HG03571 (cell line): ENCODE data around the gene FER.
"Not testable (repeated sequence)": the region's sequence is repeated elsewhere in the genome, so short reads cannot be mapped to it uniquely, and the experiment has no call there.

ENCODE experiments used
- ATAC-seq: cut with Tn5 transposase; IDR thresholded peaks from one replicate; pipeline ENCODE4 v1.9.1; 2021; ENCODE audit not compliant: unreplicated experiment

Gene FER

DNA sequence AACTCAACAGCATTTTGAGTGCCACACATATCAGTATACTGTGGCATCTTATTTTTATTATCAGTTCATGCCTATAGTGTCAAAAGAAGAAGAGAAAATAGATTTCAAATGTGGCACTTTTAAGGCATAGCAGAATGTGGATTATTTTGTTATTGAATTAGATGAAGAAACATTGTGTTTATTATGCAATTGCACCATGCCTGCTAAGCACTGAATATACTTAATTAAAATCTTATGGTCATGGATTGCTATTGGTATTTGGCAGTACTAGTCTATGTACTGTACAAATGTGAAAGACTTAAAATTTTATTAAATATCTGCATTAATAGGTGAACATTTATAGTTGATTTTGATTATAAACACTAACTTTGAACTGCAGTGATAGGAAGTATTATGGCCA, 128.8 kb downstream of the FER start:
- ATAC-seq: no peak

DNA sequence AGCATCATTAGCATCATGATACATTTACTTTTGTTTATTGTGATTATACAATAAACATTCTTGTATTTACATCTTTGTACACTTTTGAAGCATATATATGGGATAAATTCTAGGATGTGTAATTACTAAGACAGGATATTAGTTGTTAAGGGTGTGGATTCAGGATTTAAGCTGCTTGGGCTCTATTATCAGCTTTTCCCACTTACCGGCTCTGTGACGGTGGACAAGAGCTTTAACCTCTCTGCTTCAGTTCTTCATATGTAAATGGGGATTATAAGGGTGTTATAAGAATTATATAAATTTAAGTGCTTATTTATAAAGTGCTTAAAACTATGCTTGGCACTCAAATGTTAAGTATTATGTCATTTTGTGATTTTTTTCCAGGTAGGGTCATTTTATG, 131.1 kb downstream of the FER start:
- no peak for ATAC-seq

DNA sequence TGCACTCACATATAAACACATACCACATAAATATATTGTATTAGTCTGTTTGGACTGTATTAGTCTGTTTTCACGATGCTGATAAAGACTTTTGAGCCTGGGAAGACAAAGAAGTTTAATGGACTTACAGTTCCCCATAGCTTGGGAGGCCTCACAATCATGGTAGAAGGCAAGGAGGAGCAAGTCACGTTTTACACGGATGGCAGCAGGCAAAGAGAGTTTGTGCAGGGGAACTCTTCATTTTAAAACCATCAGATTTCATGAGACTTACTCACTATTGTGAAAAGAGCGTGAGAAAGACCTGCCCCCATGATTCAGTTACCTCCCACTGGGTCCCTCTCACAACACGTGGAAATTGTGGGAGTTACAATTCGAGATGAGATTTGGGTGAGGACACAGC, 133.4 kb downstream of the FER start:
- no peak for ATAC-seq

DNA sequence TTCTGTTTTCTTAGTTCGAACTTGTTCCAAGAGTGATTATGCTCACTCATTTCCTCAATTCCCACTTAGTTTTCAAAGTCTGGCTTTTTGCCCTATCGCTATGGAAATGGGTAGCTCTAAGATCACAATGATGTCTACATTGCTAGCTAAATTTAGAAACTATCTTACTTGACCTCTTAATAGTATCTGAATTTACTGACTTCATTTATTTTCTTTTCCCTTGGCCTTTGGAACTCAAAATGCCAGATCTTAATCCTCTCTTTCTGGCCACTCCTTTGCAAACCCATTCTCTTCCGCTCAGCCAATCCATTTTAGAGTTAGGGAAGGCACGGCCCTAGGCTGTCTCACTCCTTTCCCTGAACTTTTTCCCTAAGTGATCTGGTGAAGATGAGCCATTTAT, 137.0 kb downstream of the FER start:
- ATAC-seq: no peak

DNA sequence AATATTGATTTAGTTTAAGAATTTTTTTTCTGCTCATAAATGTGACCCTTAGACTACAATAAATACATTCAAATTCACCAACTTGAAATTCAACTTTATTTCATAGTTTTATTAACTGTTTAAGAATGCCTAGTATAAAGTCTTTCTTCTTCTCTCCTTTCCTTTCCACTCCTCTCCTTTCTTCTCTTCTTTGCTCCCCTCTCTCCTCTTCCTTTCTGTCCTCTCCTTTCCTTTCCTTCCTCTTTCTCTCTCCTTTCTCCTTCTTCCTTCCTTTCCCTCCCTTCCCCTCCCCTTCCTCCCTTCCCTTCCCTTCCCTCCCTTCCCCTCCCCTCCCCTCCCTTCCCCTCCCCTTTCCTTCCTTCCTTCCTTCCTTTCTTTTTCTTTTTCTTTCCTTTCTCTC, 150.6 kb downstream of the FER start:
- no peak for ATAC-seq

DNA sequence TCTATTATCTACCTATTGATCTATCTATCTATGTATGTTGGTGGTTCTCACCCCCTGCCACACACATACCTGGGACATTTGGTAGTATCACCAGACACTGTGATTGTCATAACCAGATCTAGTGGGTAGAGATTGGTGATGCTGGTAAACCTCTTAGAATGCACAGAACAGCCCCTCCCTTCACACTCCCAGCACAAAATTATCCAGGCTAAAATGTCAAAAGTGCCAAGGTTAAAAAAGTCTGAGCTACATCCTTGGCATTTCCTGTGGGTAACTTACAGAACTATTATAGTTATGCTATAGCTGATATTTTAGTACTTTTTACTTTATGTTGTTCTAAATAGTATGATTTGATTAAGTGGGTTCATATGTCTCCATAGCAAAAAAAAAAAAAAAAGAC, 151.0 kb downstream of the FER start:
- no peak for ATAC-seq

DNA sequence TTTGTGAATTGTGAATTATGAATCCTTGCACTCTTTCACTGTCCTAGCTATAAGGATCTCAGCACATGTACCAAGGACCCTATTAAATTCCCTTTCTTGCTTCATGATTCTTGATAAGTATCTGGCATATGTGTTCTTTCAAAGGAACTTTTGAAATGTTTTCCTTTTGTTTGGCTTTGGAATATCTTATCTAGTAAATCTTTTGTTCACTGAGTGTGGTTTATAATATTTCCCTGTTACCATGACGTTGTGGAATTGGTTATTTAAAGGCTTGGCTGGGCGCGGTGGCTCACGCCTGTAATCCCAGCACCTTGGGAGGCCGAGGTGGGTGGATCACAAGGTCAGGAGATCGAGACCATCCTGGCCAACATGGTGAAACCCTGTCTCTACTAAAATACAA, 151.5 kb downstream of the FER start:
- not testable (repeated sequence) for ATAC-seq

DNA sequence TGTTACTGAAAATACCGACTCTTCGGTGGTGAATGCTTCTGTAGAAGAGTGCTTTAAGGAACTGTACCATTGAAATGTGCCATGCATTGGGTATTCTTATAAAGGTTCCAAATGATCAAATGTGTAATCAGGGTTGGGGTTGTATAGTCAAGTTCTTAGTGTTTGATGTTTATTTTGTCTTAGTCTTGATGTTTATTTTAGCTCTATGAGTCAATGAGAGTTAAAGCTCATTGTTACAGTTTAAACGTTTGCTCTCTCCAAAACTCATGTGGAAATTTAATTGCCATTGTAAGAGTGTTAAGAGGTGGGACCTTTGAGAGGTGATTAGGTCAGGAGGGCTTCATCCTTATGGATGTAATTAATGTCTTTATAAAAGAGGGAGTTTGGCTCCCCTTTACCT, 153.0 kb downstream of the FER start:
- ATAC-seq: no peak

DNA sequence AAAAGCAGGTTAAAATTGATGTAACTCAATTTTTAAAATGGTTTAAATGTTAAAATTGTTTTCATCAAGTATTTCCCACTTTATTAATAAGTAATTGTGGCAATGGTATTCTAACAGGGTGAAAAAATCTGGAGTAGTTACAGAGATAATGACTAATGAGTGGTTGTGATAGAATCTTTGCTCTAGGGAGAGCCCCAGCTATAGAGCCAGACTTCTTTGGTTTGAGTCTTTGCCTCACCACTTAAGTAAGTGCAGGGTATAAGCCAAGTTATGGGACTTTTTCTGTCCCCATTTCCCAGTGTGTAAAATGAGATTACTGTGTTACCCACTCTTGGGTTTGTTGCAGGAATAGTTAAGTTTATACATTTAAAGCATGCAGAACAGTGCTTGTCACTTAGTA, 158.1 kb downstream of the FER start:
- ATAC-seq: no peak

DNA sequence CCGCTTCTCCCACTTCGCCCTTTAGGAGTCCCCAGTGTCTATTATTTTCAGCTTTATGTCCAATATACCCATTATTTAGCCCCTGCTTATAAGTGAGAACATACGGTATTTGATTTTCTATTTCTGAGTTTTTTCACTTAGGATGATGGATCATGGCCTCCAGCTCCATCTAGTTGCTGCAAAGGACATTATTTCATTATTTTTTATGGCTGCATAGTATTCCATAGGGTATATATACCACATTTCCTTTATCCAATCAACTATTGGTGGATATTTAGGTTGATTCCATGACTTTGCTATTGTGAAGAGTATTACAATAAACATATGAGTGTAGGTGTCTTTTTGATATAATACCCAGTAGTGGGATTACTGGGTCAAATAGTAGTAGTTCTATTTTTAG, 162.9 kb downstream of the FER start:
- no peak for ATAC-seq

DNA sequence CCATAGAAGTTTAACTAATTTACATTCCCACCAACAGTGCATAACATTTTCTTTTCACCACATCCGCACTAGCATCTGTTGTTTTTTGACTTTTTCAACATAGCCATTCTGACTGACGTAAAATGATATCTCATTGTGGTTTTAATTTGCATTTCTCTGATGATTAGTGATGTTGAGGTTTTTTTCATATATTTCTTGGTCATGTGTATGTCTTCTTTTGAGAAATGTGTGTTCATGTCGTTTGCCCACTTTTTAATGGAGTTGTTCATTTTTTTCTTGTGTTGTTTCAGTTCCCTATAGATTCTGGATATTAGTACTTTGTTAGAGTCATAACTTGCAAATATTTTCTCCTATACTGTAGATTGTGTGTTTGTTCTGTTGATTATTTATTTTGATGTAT, 163.4 kb downstream of the FER start:
- peak; percentile 77 for ATAC-seq

DNA sequence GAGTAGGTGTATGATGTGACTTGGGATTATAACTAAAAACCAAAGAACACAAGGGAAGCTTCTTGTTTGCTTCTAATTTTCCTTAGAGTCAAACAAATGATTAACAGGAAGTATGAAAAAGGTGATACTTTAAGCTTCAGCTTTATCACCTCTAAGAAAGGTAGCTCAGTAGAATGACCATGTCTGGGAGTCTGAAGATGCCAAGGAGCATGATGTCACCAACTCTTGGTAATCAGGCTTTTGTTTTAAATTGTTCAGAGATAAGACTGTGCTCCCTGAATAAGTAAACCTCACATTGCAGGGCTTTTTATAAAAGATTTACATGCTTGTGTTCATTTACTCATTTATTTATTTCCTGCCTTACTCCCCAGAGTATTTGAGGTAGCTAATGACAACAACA, 169.9 kb downstream of the FER start:
- no peak for ATAC-seq

DNA sequence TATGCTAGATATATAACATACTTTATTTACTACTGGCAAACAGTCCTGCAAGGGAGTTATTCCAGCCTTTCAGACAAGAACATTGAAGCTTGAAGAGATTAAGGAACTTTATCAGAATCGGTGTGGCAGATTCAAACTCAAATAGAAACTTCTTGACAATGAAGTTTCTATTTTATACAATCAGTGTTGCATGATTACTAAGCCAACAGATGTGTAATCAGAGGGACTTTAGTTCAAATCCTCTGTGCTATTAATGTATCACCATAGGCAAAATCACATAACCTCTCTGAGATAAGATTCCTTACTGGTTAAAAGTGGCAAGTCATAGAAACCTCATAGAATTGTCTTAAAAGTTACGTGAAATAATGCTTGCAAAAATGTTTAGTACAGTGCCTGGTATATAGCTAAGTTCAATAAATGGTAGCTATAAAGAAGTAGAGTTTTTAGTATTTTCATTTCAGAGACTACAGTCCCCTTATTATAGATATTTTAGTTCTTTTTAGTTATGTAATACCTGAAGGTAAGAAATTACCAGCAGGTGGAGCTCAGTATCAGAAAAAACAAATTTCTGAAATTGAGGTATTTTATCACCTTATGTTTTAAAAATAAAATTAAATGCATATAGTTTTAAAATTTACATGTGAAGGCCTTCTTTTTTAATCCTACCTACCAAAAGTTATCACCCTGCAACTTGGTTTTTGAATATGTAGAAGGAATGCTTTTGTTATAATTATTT, 172.1 kb downstream of the FER start:
- no peak for ATAC-seq

DNA sequence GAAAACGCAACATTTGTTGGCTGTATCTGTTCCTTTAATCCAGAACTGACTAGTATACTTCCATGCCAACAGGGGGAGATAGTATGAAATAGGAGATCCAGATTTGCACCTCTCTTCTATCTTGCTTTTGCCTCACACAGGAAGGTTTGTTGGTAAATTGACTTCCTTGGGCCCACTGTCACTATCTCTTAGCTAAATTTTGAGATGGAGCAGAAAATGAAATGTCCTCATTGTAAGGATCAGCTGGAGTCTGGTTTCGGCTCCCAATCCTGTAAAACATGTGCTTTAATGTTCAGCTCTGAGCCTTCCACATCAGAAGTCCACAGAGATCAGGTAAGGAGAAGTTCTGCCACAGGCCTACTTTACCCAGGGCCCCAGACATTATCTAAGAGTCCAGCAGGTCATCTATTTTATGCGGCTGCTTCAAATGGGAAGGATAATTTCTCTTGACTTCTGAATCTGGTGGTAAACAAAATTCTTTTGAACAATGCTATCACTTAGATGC, 176.8 kb downstream of the FER start:
- ATAC-seq: no peak

DNA sequence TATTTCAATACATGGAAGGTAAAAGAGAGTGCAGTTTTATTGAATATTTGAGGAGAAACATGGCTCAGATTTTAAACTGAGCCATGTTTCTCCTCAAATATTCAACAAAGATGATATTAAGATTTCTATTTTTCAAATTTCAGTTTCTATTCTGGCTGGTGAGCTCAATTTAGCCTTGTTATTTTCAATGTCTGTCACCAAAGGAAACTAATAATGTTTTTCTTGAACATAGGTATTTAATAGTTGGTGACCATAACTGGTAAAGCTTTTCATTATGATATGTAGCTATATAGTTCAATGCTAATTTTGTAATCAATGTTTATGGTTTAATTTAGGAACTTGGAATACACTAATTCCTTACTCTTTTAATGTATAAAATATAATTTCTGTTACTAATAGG, 177.4 kb downstream of the FER start:
- no peak for ATAC-seq

DNA sequence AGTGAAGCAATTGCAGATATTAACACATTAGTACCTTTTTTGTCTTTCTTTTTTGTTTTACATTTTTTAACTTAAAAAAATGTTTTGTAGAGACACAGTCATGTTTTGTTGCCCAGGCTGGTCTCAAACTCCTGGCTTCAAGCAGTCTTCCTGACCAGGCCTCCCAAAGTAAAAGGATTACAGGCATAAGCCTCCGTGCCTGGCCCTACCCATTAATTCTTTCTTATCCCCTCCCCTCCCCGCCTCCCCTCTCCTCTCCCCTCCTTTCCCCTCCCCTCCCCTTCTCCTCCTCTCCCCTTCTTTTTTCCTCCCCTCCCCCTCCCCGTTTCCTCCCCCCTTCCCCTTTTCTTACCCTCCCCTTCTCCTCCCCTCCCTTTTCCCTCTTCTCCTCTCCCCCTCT, 182.4 kb downstream of the FER start:
- ATAC-seq: no peak

DNA sequence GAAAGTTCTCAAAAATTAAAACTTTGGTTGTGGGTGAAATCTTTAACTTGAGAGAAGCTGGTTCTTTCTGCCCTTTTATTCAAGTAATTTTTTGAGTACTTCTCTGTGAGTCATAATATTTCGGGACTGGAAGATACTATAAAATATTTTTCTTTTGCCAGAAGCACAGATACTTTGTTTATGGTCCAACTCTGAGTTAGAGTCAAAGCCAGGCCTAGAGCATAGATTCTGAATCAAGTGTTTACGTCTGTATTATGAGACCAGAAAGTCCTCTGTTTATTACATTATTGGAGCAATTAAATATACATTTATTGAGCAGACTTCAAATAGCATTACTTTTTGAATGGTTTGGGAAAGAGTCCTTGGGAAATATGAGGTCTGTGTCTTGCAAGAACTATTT, 187.9 kb downstream of the FER start:
- ATAC-seq: no peak

DNA sequence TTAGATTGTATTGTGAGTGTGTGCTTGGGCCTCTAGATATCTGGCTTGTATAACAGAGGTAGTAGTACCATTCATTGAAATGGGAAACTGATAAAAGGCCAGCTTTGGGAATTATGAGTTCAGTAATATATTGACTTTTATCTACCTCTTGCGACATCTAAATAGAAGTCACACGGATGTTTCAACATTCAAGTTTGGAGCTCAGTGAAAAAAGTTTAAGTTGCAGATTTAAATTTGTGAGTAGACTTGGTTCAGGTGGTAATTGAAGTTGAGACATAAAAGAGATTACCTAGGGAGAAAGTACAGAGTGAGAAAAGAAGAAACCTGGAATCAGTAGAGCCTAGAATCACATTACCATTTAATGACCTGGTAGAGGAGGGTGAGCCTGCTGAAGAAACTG, 189.5 kb downstream of the FER start:
- ATAC-seq: no peak

DNA sequence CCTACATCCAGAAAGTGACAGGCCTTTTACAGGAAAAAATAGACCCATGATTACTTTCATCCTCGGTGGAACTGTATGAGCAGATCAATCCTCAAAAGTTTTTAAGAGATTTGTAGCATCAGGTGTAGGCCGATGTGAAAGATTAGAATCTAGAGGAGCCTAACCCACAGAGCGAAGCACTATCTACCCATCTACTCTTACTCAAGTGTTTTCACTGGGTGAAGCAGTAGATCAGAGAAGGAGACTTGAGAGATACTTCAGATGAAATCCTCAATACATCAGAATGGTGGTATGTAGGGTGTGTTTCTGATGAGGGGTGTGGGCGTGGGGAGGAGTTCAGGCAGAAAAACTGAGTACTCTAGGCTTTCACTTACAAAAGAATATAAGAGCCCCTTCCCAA, 192.8 kb downstream of the FER start:
- no peak for ATAC-seq

DNA sequence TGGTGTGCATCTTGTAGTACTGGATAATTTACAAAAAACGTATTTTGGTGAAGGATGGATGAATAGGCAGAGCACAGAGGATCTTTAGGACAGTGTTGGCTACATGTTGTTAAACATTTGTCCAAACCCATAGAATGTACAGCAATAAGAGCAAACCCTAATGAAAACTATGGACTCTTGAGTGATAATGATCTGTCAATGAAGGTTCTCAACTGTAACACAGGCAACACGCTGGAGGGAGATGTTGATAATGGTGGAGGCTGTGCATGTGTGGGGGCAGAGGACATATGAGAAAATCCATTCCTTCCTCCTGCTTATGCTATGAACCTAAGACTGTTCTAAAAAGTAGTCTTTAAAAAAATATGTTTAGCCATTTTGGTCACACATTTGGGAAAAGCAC, 194.0 kb downstream of the FER start:
- ATAC-seq: no peak

DNA sequence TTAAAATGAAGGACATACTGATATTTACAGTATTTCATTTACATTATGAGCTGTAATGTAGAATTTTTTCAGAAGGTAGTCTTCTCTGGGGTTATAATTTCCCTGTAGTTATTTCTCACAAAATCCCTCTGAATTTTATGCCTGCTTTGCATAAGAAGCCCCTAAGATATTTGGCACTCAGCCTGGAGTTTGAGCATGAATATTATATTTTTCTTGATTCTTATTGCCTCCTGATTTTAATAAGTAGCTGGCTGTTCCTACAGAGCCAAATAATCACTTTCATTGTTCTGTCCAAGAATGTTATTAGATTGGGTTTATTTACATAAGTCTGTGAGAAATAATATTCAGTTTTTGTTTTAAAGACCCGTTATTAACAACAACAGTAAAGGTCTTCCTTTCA, 195.0 kb downstream of the FER start:
- ATAC-seq: no peak

DNA sequence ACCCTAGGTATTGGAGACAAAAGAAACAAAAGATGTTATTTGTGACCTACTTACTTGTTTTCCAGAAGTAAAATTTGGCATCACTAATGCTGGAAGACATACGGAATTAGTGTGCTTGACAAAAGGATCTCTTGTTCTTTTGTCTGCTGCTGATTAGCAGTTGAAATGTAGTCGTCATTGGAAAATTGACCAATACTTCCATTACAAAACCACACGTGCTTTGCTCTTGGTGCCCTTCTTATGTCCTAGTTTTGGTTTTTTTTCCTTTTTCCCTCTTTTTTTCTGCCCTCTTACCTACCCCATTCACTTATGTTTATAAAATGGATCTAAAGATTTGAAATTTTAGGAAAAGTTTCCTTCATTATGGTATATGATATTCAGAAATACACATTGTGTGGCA, 197.4 kb downstream of the FER start:
- ATAC-seq: no peak

DNA sequence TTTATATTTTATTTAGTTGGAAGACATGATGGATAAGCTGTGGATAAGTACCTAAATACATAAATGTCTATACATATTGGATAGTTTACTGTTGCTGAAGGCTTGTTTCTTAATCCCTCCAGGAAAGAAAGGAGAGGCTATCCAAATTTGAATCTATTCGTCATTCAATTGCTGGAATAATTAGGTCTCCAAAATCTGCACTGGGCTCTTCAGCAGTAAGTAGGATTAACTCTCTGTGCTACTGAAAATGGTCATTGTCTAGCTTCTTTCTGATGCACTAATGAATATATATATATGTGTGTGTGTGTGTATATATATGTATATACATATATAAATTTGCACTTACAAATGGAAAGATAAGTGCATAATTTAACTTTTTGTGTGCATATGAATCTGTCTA, 198.3 kb downstream of the FER start:
- ATAC-seq: no peak
